Gastrocnemius medialis (tissue), 4 donors: ENCODE data around the gene MUC2. TPM values are rescaled to one million over a fixed set of nuclear protein-coding genes. Genes with fewer than 3 reads are reported as not detected.

ENCODE experiments used
- ATAC-seq, 2 donors: fragments of 150-250 bp; one replicate each; pipeline ENCODE4 v1.9.1; 2016
- DNase-seq, 2 donors: peaks; one replicate each; pipeline ENCODE4 v3.0.0-alpha.2; 2019
- H3K27ac ChIP-seq, 4 donors: fragments of 200-600 bp; sonication (generic); 1 replicate in 1 of 4; 2 replicates in 3 of 4; pipeline ENCODE4 v1.5.1; 2016 to 2018; ENCODE audit warnings: mild to moderate bottlenecking in 2 of 4, moderate library complexity in 1 of 4
- H3K27me3 ChIP-seq, 3 donors: fragments of 200-600 bp; sonication (generic) in 2 of 3; 1 replicate in 1 of 3; 2 replicates in 2 of 3; pipeline versions ENCODE4 v1.5.1 to v1.6.0; 2016 to 2019; ENCODE audit warnings: mild to moderate bottlenecking in 1 of 3, moderate library complexity in 1 of 3
- H3K36me3 ChIP-seq, 2 donors: fragments of 200-600 bp; sonication (generic) in 1 of 2; one replicate each; pipeline ENCODE4 v1.5.1; 2017 to 2018
- H3K4me1 ChIP-seq, 2 donors: fragments of 200-600 bp; sonication (generic) in 1 of 2; one replicate each; pipeline ENCODE4 v1.5.1; 2016 to 2017; ENCODE audit warnings: mild to moderate bottlenecking in 2 of 2
- H3K4me3 ChIP-seq, 4 donors: fragments of 200-600 bp; sonication (generic) in 3 of 4; 1 replicate in 1 of 4; 2 replicates in 3 of 4; pipeline ENCODE4 v1.5.1; 2016 to 2019; ENCODE audit warnings: mild to moderate bottlenecking in 2 of 4
- H3K9me3 ChIP-seq, 3 donors: fragments of 200-600 bp; sonication (generic) in 2 of 3; 1 replicate in 1 of 3; 2 replicates in 2 of 3; pipeline ENCODE4 v1.5.1; 2016 to 2019
- POLR2A ChIP-seq, 2 donors: fragments of 450-650 bp; IDR thresholded peaks; one replicate each; pipeline ENCODE4 v1.6.1; 2017; ENCODE audit warnings: antibody characterized with exemption in 2 of 2, mild to moderate bottlenecking in 2 of 2, moderate library complexity in 2 of 2
- in situ Hi-C, 4 donors: fragments of 200-750 bp; cut with MboI; loops; one replicate each; pipeline versions ENCODE4 v1.15.0 to v1.8.0; 2017; ENCODE audit warnings: low sequenced_read_pairs in 4 of 4
- intact Hi-C: fragments of 100-400 bp; cut with DNase I; formaldehyde crosslinking; loops from one replicate; pipeline ENCODE4 v1.15.1; 2023; ENCODE audit warnings: low total_unique reads
- total RNA-seq, 4 donors: library from RNA; depleted of rRNA; stranded (reverse); fragments of >200 nt; gene quantifications; one replicate each; pipeline versions ENCODE4 v1.1.0 to v1.2.3, GENCODE V29; 2016
- TF ChIP-seq, protein P1 (sequence below), 5 experiments: fragments of 450-650 bp in 3 of 5; fragments of 200-600 bp in 2 of 5; sonication (generic) in 2 of 5; IDR thresholded peaks in 4 of 5; conservative IDR thresholded peaks in 1 of 5; 1 replicate in 4 of 5; 2 replicates in 1 of 5; pipeline ENCODE4 v1.5.1; 2016 to 2019; ENCODE audit warnings: antibody characterized with exemption in 5 of 5, mild to moderate bottlenecking in 3 of 5, moderate library complexity in 3 of 5

The MUC2 gene
- total RNA-seq, 4 donors from 2014 or later = 0.90 TPM; not detected in 3

DNA sequence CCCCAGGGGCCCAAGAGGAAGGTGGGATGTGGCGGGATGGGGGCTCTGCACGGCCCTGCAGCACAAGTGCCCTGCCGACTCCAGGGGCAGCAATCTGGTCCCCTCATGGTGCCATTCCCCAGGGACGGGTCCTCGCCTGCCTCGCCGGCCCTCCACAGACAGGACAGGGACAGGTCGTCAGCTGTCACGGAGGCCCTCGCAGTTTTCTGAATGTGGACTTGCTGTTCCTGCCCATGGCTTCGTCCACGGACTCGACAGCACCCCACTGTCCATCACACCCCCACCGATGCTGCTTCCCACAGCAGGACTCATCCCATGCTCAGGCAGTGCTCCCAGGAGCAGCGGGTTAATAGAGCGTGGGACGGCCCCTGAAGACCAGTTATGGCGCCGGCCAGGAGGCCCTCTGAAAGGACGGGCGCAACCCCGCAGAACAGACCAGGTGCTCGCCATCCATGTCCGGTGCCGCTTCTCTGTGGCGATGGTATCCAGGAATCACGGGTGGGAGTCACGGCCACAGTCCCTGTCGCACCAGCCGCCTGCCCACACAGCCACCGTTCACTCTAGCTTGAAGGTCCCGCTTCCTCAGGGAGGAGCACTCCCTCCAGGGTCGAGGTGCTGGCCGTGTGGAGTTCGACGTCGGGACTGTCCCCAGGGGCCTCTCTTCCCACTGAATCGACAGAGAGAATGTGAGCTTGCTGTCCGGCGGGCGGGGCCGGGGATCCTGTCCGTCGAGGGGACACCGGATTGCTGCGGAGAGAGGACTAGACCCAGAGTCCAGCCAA, 18.5 kb upstream of the MUC2 start:
- Histone ChIP-seq H3K36me3 (no peaks in the 10 kb centered on the region), H3K27me3 (peaks cover 21 to 27% (median 21%) of the 10 kb centered on the region in 3 donors), H3K4me1 (no peaks in the 10 kb centered on the region), H3K27ac (no peak overlapping the region), H3K4me3 (no peak overlapping the region), H3K9me3 (no peaks in the 10 kb centered on the region)
- ATAC-seq = no peak
- no peak for DNase-seq
- in situ Hi-C loops (no loop called here), intact Hi-C loops (no loop called here)
- TF ChIP-seq, protein P1, sequence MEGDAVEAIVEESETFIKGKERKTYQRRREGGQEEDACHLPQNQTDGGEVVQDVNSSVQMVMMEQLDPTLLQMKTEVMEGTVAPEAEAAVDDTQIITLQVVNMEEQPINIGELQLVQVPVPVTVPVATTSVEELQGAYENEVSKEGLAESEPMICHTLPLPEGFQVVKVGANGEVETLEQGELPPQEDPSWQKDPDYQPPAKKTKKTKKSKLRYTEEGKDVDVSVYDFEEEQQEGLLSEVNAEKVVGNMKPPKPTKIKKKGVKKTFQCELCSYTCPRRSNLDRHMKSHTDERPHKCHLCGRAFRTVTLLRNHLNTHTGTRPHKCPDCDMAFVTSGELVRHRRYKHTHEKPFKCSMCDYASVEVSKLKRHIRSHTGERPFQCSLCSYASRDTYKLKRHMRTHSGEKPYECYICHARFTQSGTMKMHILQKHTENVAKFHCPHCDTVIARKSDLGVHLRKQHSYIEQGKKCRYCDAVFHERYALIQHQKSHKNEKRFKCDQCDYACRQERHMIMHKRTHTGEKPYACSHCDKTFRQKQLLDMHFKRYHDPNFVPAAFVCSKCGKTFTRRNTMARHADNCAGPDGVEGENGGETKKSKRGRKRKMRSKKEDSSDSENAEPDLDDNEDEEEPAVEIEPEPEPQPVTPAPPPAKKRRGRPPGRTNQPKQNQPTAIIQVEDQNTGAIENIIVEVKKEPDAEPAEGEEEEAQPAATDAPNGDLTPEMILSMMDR (IDR thresholded peaks at IDR 0.05 in 4 of 5, conservative IDR thresholded peaks at IDR 0.05 in 1 of 5) = no peak
- no peak for TF ChIP-seq POLR2A (IDR thresholded peaks at IDR 0.05)

DNA sequence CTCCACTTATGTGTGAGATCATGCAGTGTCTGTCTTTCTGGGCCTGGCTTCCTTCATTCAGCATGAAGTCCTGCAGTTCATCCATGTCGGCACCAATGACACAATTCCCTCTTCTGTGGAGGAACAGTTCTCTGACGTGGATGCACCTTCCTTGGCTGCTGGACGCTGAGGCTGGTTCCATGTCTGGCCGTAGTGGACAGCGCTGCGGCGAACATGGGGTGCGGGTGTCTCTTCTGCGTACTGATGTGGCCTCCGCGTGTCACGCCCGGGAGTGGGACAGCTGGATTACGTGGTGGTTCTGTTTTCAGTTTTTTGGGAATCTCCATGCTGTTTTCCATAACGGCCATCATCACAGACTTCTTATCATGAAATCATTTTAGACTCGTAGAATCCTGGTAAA, 16.9 kb upstream of the MUC2 start:
- ATAC-seq = no peak
- Histone ChIP-seq H3K9me3 (no peaks in the 10 kb centered on the region), H3K27me3 (peaks cover 20 to 27% (median 26%) of the 10 kb centered on the region in 3 donors), H3K27ac (no peak overlapping the region), H3K36me3 (no peaks in the 10 kb centered on the region), H3K4me1 (no peaks in the 10 kb centered on the region), H3K4me3 (no peak overlapping the region)
- TF ChIP-seq, protein P1 (IDR thresholded peaks at IDR 0.05 in 4 of 5, conservative IDR thresholded peaks at IDR 0.05 in 1 of 5) = no peak
- TF ChIP-seq POLR2A (IDR thresholded peaks at IDR 0.05) = no peak
- intact Hi-C loops (no loop called here), in situ Hi-C loops (no loop called here)
- DNase-seq = no peak

DNA sequence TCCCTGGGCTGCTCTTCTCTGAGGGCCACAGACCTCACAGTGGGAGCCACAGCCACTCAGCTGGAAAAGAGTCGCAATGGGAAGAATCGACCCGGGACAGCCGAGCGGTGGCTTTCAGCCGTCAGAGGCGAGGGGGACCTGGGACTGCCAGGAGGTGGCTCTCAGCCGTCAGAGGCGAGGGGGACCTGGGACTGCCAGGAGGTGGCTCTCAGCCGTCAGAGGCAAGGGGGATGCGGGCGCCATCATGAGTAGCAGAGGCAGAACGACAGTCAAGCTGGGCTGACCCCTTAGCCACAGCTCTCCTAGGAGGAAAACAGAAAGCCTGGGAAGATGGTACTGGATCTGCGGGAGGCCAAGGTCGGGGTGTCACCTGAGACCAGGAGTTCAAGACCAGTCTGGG, 14.9 kb upstream of the MUC2 start:
- ATAC-seq (no peak), DNase-seq (no peak)
- H3K27me3 ChIP-seq = peaks cover under 1 to 13% (median 12%) of the 10 kb centered on the region in 3 donors
- no peak overlapping the region for H3K4me3 ChIP-seq
- H3K4me1 ChIP-seq = no peaks in the 10 kb centered on the region
- intact Hi-C loops (no loop called here), in situ Hi-C loops (no loop called here)
- no peaks in the 10 kb centered on the region for H3K36me3 ChIP-seq
- no peak for TF ChIP-seq POLR2A (IDR thresholded peaks at IDR 0.05)
- TF ChIP-seq, protein P1 (IDR thresholded peaks at IDR 0.05 in 4 of 5, conservative IDR thresholded peaks at IDR 0.05 in 1 of 5) = no peak
- H3K27ac ChIP-seq = no peak overlapping the region
- H3K9me3 ChIP-seq = no peaks in the 10 kb centered on the region

DNA sequence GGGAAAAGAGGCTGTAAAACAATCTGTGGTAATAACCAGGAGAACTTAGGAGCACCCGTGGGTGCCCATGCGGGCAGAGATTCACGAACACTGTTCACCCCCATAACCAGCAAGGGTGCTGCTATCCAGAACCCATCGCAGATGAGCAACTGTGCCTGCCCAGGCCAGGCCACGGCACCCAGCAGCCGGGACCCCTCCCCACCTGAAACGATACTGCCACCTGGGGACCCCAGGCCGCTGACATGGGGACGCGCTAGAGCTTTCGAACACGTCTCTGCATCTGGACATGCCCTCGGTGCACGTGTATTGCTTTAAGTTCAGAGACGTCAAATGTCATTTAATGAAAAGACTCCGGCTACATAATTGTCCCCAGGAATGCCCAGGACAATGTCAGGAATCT, 14.3 kb upstream of the MUC2 start:
- H3K9me3 ChIP-seq = no peaks in the 10 kb centered on the region
- H3K36me3 ChIP-seq = no peaks in the 10 kb centered on the region
- DNase-seq (no peak), ATAC-seq (no peak)
- no peak overlapping the region for H3K4me3 ChIP-seq
- H3K27ac ChIP-seq = no peak overlapping the region
- no peaks in the 10 kb centered on the region for H3K4me1 ChIP-seq
- peaks cover 0 to 12% (median 11%) of the 10 kb centered on the region in 3 donors for H3K27me3 ChIP-seq
- TF ChIP-seq, protein P1 (IDR thresholded peaks at IDR 0.05 in 4 of 5, conservative IDR thresholded peaks at IDR 0.05 in 1 of 5) = no peak
- TF ChIP-seq POLR2A (IDR thresholded peaks at IDR 0.05) = no peak
- in situ Hi-C loops = no loop called here
- intact Hi-C loops = no loop called here
